Activated naive CD8-positive, alpha-beta T cell treated with anti-CD3 and anti-CD28 coated beads for 36 hours (primary cell): ENCODE results near the gene ZNF211. TPM values are rescaled to one million over a fixed set of nuclear protein-coding genes. Genes with fewer than 3 reads are reported as not detected.

ENCODE experiments used
- DNase-seq: peaks from one replicate; pipeline ENCODE4 v3.0.0; 2021
- H3K27ac Mint-ChIP-seq: one replicate; pipeline ENCODE4 v1.8.0; 2022; ENCODE audit warnings: mild to moderate bottlenecking, moderate library complexity, mixed read lengths
- H3K27me3 Mint-ChIP-seq: one replicate; pipeline ENCODE4 v1.8.0; 2022; ENCODE audit warnings: mild to moderate bottlenecking, mixed read lengths
- H3K36me3 Mint-ChIP-seq: one replicate; pipeline ENCODE4 v1.8.0; 2021; ENCODE audit warnings: mild to moderate bottlenecking, mixed read lengths
- H3K4me1 Mint-ChIP-seq: one replicate; pipeline ENCODE4 v1.8.0; 2021; ENCODE audit warnings: mixed read lengths
- H3K4me3 Mint-ChIP-seq: one replicate; pipeline ENCODE4 v1.8.0; 2022; ENCODE audit warnings: mild to moderate bottlenecking, moderate library complexity, mixed read lengths
- H3K9me3 Mint-ChIP-seq: one replicate; pipeline ENCODE4 v1.8.0; 2022; ENCODE audit warnings: mixed read lengths
- total RNA-seq, 2 experiments: library from RNA; stranded (reverse); gene quantifications; one replicate each; pipeline ENCODE4 v1.2.3, GENCODE V29; 2021

Gene ZNF211
- total RNA-seq, 2 experiments from 2014 or later, result 6.9 to 7.9 TPM

- Mint-ChIP-seq H3K36me3 (peaks cover 78% of the 10 kb centered on the region), H3K27ac (no peak overlapping the region), H3K9me3 (peaks cover 60% of the 10 kb centered on the region)
Observed at GRCh38 chr19:57641715-57642234, 8.8 kb downstream of the ZNF211 start.

DNA sequence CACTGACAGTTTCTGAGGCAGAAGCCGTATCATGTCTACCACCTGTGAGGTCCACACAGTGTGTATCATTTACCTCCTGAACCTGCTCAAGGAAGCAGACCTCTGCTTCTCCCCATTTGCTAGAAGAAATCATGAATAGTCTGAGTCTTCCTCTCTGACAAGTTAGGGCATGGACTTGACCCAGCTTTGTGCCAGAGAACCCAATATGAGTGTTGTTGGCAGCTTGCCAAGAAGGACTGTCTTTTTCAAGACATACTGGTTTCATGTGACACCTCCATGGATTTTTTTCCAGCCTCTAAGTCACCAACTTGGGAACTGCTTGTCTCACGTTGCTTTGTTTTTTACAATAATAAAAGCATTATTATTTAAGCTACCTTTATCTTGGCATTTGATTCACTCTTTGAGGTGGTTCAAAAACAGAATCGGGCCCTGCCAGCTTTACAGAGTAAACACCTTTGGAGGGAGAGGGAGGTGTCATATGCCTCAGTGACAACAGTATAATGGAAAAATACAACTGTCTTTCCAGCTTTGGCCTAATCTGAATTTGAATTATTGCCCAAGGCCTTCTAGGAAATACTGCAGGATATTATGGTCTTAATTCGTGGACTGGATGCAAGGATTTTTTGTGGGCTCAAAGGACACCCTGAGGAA is 9.6 kb downstream of the ZNF211 start:
- H3K9me3 Mint-ChIP-seq, result peaks cover 56% of the 10 kb centered on the region
- H3K36me3 Mint-ChIP-seq, result peaks cover 70% of the 10 kb centered on the region
- no peaks in the 10 kb centered on the region for H3K27me3 Mint-ChIP-seq
- no peak overlapping the region for H3K4me3 Mint-ChIP-seq
- no peaks in the 10 kb centered on the region for H3K4me1 Mint-ChIP-seq
- no peak overlapping the region for H3K27ac Mint-ChIP-seq
- no peak for DNase-seq

More at GRCh38 chr19:57641715-57642234, 8.8 kb downstream of the ZNF211 start:
- Mint-ChIP-seq H3K4me3 (no peak overlapping the region), H3K27me3 (no peaks in the 10 kb centered on the region), H3K4me1 (no peaks in the 10 kb centered on the region)
- no peak for DNase-seq

DNA sequence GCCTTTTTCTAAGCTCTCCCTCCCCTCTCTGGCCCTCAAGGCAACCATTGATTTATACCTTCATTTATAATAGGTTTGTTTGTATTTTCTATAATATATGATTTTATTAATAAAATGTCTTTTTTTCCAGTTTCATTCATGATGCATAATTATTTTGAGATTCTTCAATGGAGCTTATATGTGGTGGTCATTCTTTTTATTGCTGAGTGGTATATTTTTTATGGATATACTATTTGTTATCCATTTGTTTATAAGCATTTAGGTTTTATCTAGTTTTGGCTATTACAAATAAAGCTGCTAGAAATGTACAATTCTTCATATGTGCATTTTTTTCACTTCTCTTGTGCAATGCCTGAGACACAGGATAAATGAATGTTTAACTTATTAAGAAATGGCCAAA is 10.8 kb downstream of the ZNF211 start:
- H3K4me3 Mint-ChIP-seq, result no peak overlapping the region
- peaks cover 53% of the 10 kb centered on the region for H3K9me3 Mint-ChIP-seq
- no peaks in the 10 kb centered on the region for H3K27me3 Mint-ChIP-seq
- no peak overlapping the region for H3K27ac Mint-ChIP-seq
- H3K4me1 Mint-ChIP-seq, result no peaks in the 10 kb centered on the region
- DNase-seq, result no peak
- H3K36me3 Mint-ChIP-seq, result peaks cover 58% of the 10 kb centered on the region

DNA sequence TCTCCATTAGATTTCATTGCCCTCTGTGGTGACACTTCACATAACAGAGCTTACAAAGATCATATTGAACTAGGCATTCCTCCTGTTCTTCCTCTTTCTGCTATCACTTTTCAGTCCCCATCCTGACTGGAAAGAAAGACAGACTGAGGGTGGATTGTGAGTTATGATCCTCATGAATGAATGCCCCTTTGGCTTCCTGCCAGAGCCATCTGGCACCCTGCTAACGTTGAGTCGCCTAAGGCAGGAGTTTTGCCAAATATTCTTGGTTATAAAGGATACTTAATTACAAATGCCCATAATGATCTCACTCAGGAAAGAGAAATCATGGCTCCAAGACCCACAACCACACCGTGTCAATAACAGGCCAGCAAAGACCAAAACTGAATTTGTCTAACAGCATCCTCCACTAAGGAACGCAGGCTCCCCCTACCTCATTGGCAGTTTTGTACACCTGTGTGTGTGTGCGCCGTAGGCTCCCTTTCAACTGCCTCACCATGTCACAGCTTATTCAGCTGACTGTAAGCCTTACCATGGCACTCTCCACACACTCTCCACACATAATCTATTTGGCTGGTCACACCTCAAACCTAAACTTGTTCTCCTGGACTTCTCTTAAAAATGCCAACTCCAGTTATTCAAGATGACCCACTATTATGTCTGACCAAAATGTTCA is 15.5 kb downstream of the ZNF211 start:
- peaks cover 42% of the 10 kb centered on the region for H3K9me3 Mint-ChIP-seq

GRCh38 chr19:57651654-57651996 is 18.7 kb downstream of the ZNF211 start:
- Mint-ChIP-seq H3K9me3 (peaks cover 37% of the 10 kb centered on the region), H3K36me3 (peaks cover 27% of the 10 kb centered on the region), H3K4me3 (peak overlapping the region; percentile 50), H3K4me1 (peaks cover 7% of the 10 kb centered on the region), H3K27me3 (peaks cover 23% of the 10 kb centered on the region), H3K27ac (no peak overlapping the region)
- DNase-seq, result no peak

More for the DNA sequence above, 15.5 kb downstream of the ZNF211 start:
- no peak overlapping the region for H3K4me3 Mint-ChIP-seq
- no peak for DNase-seq
- H3K27me3 Mint-ChIP-seq, result peaks cover 4% of the 10 kb centered on the region
- H3K4me1 Mint-ChIP-seq, result peaks cover 7% of the 10 kb centered on the region
- H3K27ac Mint-ChIP-seq, result no peak overlapping the region
- H3K36me3 Mint-ChIP-seq, result peaks cover 26% of the 10 kb centered on the region

GRCh38 chr19:57653689-57654088 is 20.7 kb downstream of the ZNF211 start:
- peaks cover 27% of the 10 kb centered on the region for H3K36me3 Mint-ChIP-seq

DNA sequence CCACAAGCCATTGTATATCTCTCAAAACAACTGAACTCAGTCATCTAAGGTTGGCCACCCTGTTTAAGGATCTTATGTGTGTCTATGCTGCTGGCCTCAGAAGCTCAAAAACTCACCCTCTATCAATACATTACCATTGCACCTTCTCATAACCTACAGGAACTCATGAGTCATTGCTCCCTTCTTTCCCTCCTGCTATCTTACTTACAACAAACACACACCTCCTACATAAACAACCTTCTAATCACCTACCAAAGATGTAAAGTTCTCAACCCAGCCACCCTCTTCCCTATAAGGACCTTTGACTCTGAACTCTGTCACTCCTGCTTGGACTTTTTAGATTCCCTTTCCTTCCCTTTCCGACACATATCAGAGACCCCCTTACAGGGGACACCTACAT is 22.5 kb downstream of the ZNF211 start:
- H3K4me3 Mint-ChIP-seq, result no peak overlapping the region
- DNase-seq, result no peak
- no peak overlapping the region for H3K27ac Mint-ChIP-seq
- peaks cover 33% of the 10 kb centered on the region for H3K27me3 Mint-ChIP-seq
- H3K4me1 Mint-ChIP-seq, result peaks cover 7% of the 10 kb centered on the region
- H3K36me3 Mint-ChIP-seq, result peaks cover 27% of the 10 kb centered on the region
- H3K9me3 Mint-ChIP-seq, result peaks cover 27% of the 10 kb centered on the region

More at GRCh38 chr19:57653689-57654088, 20.7 kb downstream of the ZNF211 start:
- Mint-ChIP-seq H3K27ac (no peak overlapping the region), H3K4me3 (no peak overlapping the region), H3K27me3 (peaks cover 25% of the 10 kb centered on the region), H3K9me3 (peaks cover 32% of the 10 kb centered on the region), H3K4me1 (peaks cover 7% of the 10 kb centered on the region)
- DNase-seq, result no peak

- Mint-ChIP-seq H3K4me3 (no peak overlapping the region), H3K9me3 (peaks cover 27% of the 10 kb centered on the region), H3K27me3 (peaks cover 39% of the 10 kb centered on the region), H3K36me3 (peaks cover 26% of the 10 kb centered on the region), H3K4me1 (peaks cover 5% of the 10 kb centered on the region), H3K27ac (no peak overlapping the region)
- no peak for DNase-seq
Observed at GRCh38 chr19:57656346-57656745, 23.4 kb downstream of the ZNF211 start.

GRCh38 chr19:57664269-57665127 is 31.5 kb downstream of the ZNF211 start:
- peaks cover 2% of the 10 kb centered on the region for H3K36me3 Mint-ChIP-seq
- H3K27ac Mint-ChIP-seq, result no peak overlapping the region
- H3K4me1 Mint-ChIP-seq, result peaks cover 3% of the 10 kb centered on the region
- DNase-seq, result peak; percentile 20
- peaks cover 60% of the 10 kb centered on the region for H3K27me3 Mint-ChIP-seq
- peaks cover 1% of the 10 kb centered on the region for H3K9me3 Mint-ChIP-seq
- peak overlapping the region; percentile 87 for H3K4me3 Mint-ChIP-seq

GRCh38 chr19:57665261-57665806 is 32.4 kb downstream of the ZNF211 start:
- Mint-ChIP-seq H3K27me3 (peaks cover 57% of the 10 kb centered on the region), H3K4me3 (peak overlapping the region; percentile 87), H3K27ac (no peak overlapping the region), H3K9me3 (peaks cover 1% of the 10 kb centered on the region), H3K36me3 (peaks cover 2% of the 10 kb centered on the region), H3K4me1 (peaks cover 3% of the 10 kb centered on the region)
- DNase-seq, result no peak

GRCh38 chr19:57667228-57667627 is 34.3 kb downstream of the ZNF211 start:
- no peak overlapping the region for H3K4me3 Mint-ChIP-seq
- H3K27me3 Mint-ChIP-seq, result peaks cover 58% of the 10 kb centered on the region
- H3K4me1 Mint-ChIP-seq, result peaks cover 3% of the 10 kb centered on the region
- no peaks in the 10 kb centered on the region for H3K9me3 Mint-ChIP-seq
- no peak for DNase-seq
- H3K27ac Mint-ChIP-seq, result no peak overlapping the region
- H3K36me3 Mint-ChIP-seq, result peaks cover 2% of the 10 kb centered on the region

DNA sequence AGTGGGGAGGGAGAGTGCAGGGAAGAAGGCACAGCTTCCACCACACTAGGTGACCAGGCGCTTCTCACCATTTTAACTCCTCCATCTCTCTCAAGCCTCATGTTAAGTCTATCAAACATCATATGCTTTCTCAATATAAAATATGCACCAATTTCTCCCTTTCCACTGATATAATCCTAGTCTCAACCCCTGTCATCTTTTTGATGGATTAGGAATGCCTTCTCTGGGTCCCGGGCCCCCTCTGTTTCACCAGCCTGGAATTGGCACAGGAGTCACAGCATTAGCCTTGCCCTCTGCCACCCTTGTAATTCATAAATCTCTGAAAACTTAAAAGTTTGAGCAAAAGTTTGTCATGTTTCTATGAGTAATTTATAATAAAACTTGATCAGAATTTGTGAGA is 35.7 kb downstream of the ZNF211 start, which contains the start of gene ZSCAN4:
ZSCAN4 (plus strand) TSS at position 301 of the 400 bp plus-strand sequence. CDS start 7,211 bp downstream, outside the sequence.
- DNase-seq, result no peak
- H3K27ac Mint-ChIP-seq, result no peak within 1 kb of the TSS
- peaks cover 3% of the 10 kb centered on the region for H3K4me1 Mint-ChIP-seq
- peaks cover 48% of the 10 kb centered on the region for H3K27me3 Mint-ChIP-seq
- H3K36me3 Mint-ChIP-seq, result peaks cover 2% of the 10 kb centered on the region
- H3K9me3 Mint-ChIP-seq, result no peaks in the 10 kb centered on the region
- H3K4me3 Mint-ChIP-seq, result no peak within 1 kb of the TSS

GRCh38 chr19:57671124-57671895 is 38.3 kb downstream of the ZNF211 start:
- peaks cover 2% of the 10 kb centered on the region for H3K36me3 Mint-ChIP-seq
- no peaks in the 10 kb centered on the region for H3K4me1 Mint-ChIP-seq
- H3K27me3 Mint-ChIP-seq, result peaks cover 22% of the 10 kb centered on the region
- H3K9me3 Mint-ChIP-seq, result peaks cover 4% of the 10 kb centered on the region
- no peak overlapping the region for H3K4me3 Mint-ChIP-seq
- no peak for DNase-seq
- H3K27ac Mint-ChIP-seq, result no peak overlapping the region

- H3K9me3 Mint-ChIP-seq, result peaks cover 4% of the 10 kb centered on the region
- peaks cover 22% of the 10 kb centered on the region for H3K27me3 Mint-ChIP-seq
- no peak for DNase-seq
- H3K27ac Mint-ChIP-seq, result no peak overlapping the region
- H3K4me1 Mint-ChIP-seq, result no peaks in the 10 kb centered on the region
- H3K36me3 Mint-ChIP-seq, result peaks cover 2% of the 10 kb centered on the region
- no peak overlapping the region for H3K4me3 Mint-ChIP-seq
Observed at GRCh38 chr19:57672466-57672865, 39.5 kb downstream of the ZNF211 start.
